CD4-positive, alpha-beta T cell treated with Interferon gamma for 1 hour (primary cell): ENCODE results near the gene UGT1A8.

ENCODE experiments used
- DNase-seq: peaks from one replicate; pipeline ENCODE4 v3.0.0-alpha.2; 2020

The UGT1A8 gene

GRCh38 chr2:233772153-233772552 is 154.7 kb downstream of the UGT1A8 start:
- no peak for DNase-seq

GRCh38 chr2:233772583-233772982 is 155.2 kb downstream of the UGT1A8 start:
- DNase-seq = no peak

DNA sequence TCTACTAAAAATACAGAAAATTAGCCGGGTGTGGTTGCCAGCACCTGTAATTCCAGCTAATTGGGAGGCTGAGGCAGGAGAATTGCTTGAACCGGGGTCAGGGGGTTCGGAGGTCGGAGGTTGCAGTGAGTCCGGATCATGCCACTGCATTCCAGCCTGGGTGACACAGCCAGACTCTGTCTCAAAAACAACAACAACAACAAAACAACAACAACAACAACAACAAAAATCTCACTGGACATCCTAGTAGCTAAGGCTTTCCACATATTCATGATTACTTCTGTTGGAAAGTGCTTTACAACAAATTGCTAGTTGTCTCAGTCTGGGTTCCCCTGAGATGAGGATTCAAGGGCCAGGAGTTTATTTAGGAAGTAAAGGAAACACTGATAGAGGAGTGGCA is 156.4 kb downstream of the UGT1A8 start:
- no peak for DNase-seq

DNA sequence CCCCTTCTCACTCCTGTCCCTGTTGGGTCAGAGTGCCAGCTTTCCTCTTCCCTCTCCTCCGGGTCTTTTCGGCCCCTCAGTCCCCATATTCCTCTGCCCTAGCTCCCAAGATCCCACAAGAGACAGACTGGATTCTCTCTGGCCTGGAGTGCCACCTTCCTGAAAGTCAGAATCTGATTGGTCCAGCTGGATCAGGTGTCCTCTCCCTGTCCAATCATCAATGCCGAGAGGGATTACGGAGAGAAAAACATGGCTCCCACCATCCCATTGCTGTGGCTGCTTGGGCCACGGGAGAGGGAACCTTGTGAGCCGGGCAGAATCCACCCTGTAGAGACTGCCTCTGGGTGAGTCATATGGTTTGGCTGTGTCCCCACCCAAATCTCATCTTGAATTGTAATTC is 158.0 kb downstream of the UGT1A8 start:
- DNase-seq = no peak

GRCh38 chr2:233778030-233778429 is 160.6 kb downstream of the UGT1A8 start, which contains the start of gene MROH2A:
TSS of gene MROH2A (plus strand) at chr2:233778330. CDS start at chr2:233779359, 1,029 bp downstream.
- DNase-seq = no peak

- no peak for DNase-seq
Measured at GRCh38 chr2:233779722-233780121, 162.3 kb downstream of the UGT1A8 start.

DNA sequence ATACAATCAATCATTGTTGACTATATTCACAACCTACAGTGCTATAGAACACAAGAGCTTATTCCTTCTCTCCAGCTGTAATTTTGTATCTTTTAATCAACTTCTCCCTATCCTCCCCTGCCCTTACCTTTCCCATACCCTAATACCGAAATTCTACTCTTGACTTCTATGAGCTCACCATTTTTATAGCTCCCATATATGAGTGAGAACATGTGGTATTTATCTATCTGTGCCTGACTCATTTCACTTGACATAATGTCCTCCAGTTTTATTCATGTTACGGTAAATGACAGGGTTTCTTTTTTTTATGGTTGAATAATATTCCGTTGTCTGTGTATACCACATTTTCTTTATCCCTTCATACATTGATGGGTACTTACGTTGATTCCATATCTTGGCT is 163.3 kb downstream of the UGT1A8 start:
- DNase-seq = no peak

- DNase-seq = no peak
Measured at GRCh38 chr2:233789554-233789953, 172.1 kb downstream of the UGT1A8 start.

DNA sequence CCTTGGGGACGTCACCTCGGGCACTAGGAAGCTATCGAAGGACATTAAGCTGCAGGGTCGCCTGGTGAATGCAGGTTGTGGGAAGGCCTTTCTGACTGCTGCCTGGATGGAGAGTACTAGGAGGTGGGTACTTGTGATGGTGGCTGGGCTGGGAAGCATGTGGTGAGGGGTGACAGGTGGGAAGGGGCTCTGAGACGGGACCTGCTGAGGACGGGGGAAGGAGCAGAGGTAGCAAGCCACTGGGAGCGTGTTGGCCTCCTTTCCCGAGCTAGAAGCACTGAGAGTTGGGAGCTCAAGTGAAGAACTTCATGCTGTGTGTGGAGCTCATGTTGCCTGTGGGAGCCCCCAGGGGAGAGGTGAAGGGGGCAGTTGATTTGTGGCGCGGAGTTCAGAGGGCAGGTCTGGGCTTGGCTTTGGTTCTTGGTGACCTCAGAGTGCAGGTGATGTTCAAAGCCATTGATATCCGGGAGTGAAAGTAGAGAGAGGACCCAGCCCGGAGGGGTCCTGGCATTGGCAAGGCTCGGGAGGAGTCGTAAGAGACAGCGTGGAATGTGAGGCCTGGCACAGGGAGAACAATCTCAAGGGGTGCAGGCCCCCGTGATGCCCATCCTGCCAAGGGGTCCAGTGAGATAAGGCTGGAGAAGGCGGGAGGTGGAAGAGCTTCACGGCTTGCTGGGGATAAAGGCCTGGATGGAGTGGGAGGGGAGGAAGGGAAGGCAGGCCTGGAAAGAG is 173.9 kb downstream of the UGT1A8 start:
- no peak for DNase-seq

- no peak for DNase-seq
Measured at GRCh38 chr2:233791883-233792329, 174.5 kb downstream of the UGT1A8 start.

DNA sequence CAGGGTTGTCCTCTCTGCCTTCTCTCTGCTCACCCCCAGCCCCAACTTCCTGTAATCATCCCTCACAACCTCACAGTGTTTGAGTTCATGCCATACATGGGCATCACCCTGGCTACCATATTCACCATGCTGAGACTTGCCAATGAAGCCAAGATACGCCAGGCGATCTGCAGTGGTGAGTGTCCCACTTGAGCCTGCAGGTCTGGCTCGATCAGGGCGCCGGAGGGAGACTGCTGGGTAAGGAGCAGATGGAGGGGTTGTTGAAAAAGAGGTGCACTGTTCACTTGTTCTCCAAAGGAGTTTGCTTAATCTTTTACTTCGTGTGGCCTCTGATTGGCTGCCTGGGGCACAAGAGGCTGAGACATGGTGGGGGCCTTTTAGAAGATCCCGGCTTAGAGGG is 175.3 kb downstream of the UGT1A8 start:
- DNase-seq = no peak

GRCh38 chr2:233793465-233794127 is 176.2 kb downstream of the UGT1A8 start:
- DNase-seq = no peak

- DNase-seq = no peak
Measured at GRCh38 chr2:233794128-233794658, 176.8 kb downstream of the UGT1A8 start.

- no peak for DNase-seq
Measured at GRCh38 chr2:233795735-233796171, 178.3 kb downstream of the UGT1A8 start.

DNA sequence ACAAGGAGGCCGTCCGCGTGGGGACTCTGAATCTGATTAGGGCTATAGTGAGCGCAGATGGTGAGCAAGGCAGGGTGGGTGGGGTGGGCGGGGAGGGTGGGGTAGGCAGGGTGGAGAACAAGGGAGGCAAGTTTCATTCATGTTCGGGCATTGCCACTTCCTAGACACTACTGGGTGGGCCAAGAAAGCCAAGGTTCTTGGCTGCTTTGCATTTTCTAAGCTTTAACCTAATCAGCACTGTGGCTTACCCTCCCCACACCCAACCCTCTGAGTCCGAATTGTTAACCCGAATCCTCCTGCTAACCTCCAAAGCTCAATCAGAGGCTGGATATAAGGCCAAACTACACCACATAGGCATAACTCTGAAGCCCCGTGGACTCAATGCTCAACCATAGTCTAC is 178.8 kb downstream of the UGT1A8 start:
- DNase-seq = no peak

GRCh38 chr2:233798335-233799086 is 181.1 kb downstream of the UGT1A8 start:
- no peak for DNase-seq

DNA sequence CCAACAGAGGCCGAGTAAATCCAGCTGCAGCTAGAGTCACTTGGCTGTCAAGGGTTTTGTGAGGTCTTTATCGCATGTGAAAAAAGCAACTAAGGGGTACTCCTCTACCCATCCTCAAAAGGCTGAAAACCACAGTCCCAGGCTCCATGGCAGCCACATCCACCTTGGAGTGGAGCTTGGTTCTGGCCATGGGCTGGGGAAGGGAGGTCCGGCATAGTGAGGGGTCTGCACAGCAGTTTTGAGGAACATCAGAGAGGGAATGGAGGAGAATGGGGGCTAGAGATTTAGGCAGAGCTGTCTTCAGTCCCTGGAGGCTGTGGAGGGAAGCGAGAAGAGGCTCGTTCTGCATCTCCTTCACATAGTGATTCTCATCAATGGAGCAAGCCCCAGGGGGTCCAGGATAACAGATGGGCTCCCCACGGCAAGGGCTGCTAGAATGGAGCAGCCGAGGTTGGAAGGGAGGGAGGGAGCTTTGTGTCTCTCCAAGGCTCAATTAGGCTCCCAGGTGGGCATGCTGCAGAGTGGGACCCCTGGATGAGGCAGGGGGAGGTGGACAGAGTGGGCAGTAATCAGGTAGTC is 181.7 kb downstream of the UGT1A8 start:
- DNase-seq = no peak

DNA sequence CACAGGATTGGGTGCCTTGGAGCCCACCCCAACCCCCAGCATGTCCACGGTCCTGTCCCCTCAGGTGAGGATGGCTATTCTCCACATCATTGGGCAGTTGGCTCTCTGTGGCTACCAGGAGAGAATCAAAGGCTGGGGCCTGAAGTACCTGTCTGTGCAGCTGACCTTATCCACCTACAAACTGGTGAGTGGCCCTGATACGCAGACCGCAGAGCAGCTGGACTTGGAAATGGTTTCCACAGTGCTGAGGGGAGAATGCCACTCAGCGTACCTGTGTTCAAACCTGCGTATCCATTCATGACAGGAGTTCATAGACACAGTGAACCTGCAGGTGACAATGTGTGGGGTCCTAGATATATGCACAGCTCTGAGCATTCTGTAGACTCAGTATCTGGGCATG is 182.3 kb downstream of the UGT1A8 start:
- no peak for DNase-seq

DNA sequence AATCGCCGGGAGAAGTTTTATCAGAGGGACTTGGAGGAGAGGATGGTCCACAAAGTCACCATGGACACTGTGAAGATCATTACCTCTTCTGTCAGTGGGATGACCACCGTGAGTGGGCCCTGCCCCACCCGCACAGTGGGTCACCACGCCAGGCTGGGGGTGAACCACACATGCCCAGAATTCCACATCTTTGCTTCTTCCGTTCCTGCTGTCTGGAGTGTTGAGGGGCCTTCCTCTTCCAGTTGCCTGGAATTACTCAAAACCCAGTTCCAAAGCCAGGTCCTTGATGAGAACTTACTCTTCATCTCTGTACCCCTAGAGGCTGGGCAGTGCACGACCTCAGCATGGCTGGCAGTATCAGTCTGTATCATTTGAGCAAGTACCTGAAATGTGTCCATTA is 182.8 kb downstream of the UGT1A8 start:
- DNase-seq = no peak

- no peak for DNase-seq
Measured at GRCh38 chr2:233801357-233802131, 184.1 kb downstream of the UGT1A8 start.

DNA sequence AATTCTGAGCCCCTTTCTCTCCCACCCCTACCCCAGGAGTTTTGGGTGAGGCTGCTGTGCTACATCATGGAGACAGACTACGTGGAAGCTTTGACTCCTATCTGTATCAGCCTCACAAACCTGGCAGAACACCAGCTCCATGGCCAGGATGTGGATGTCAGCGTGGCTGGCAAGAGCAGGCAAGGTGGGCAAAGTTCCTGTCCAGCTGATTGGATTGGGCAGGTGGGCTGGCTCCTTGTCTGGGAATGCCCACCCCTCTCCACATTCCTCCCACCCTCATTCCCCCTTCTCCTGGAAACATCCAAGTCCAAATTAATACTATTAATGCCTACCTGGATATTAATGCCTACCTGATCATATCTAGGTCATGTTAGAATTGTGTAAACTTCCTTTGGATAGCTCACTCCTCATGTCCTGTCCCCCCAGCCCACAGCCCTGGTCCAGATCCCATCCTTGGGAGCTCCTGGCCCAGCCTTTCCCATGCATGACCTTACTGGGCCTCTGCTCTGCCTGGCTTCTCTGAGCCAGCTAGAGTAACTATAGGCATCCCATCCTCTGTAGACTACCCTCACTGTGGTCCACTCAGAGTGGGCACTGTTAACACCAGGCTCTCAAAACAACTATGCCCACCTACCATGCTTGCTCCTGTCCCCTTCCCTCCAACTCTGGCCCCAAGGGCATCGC is 184.8 kb downstream of the UGT1A8 start:
- DNase-seq = no peak
